ENCODE data around the gene MCC.
A peak's percentile ranks its signal among the peaks of the same experiment; 100 is the strongest.

MCC gene

GRCh38 chr5:112978836-112979235, 509.4 kb downstream of the MCC start:
- H3K36me3 ChIP-seq (ENCODE audit: control insufficient read depth in 2 of 2, insufficient read depth in 1 of 2, low read length in 2 of 2): peaks cover 3 to 8% of the 10 kb centered on the region in 2 experiments
- ChIA-PET CTCF (interaction anchor here (0.7 to 5.0 kb wide), 4 partner anchors 14 to 288 kb away, joined by 3 to 21 read pairs (median 4); no protein-coding TSS in a partner anchor), POLR2A (no interaction called here)
- peaks cover 16% of the 10 kb centered on the region for H3K4me1 ChIP-seq (ENCODE audit: control insufficient read depth, insufficient read depth, low read length)
- peak overlapping the region; percentile 96; the same call in 1 of the 2 replicates for H3K4me3 ChIP-seq (ENCODE audit: low read depth, low read length)
- no peak overlapping the region for H3K27ac ChIP-seq (ENCODE audit: extremely low read depth, low read depth, low read length)
- no peaks in the 10 kb centered on the region for H3K9me3 ChIP-seq (ENCODE audit: control insufficient read depth, insufficient read depth, low read depth, low read length)
- TF ChIP-seq ZFP41 (tag by site-specific recombination; IDR thresholded peaks at IDR 0.05; ENCODE audit: borderline replicate concordance) (no peak), ZNF221 (tag by site-specific recombination; IDR thresholded peaks at IDR 0.05; ENCODE audit: borderline replicate concordance) (no peak), ZNF16 (tag by site-specific recombination; IDR thresholded peaks at IDR 0.05; ENCODE audit: low read depth) (no peak), ZNF302 (tag by site-specific recombination; IDR thresholded peaks at IDR 0.05; ENCODE audit: low read depth) (no peak), ZNF544 (tag by site-specific recombination; IDR thresholded peaks at IDR 0.05) (no peak), ZNF623 (tag by site-specific recombination; IDR thresholded peaks at IDR 0.05) (no peak), ZFP3 (tag by site-specific recombination; IDR thresholded peaks at IDR 0.05; ENCODE audit: low read depth) (no peak), PRDM6 (tag by site-specific recombination; IDR thresholded peaks at IDR 0.05) (peak; percentile 87), ZNF121 (tag by site-specific recombination; IDR thresholded peaks at IDR 0.05) (no peak), ZBTB44 (tag by site-specific recombination; IDR thresholded peaks at IDR 0.05) (no peak), ZNF843 (tag by site-specific recombination; IDR thresholded peaks at IDR 0.05) (peak; percentile 39; the same call in 1 of the 2 replicates), ZNF704 (tag by site-specific recombination; IDR thresholded peaks at IDR 0.05) (no peak), ZBTB7A (tag by site-specific recombination; IDR thresholded peaks at IDR 0.05; ENCODE audit: low read depth) (no peak), ZNF114 (tag by site-specific recombination; IDR thresholded peaks at IDR 0.05) (no peak), ZXDB (tag by site-specific recombination; IDR thresholded peaks at IDR 0.05) (0 out of 2 replicates have a peak, but pooled peaks have one; percentile 41), ZBTB21 (tag by site-specific recombination; IDR thresholded peaks at IDR 0.05) (peak; percentile 73), KLF1 (tag by site-specific recombination; IDR thresholded peaks at IDR 0.05) (no peak), HOXA7 (CRISPR knock-in tag; IDR thresholded peaks at IDR 0.05; ENCODE audit: borderline replicate concordance) (no peak), KLF16 (tag by site-specific recombination; IDR thresholded peaks at IDR 0.05) (no peak), ZNF112 (tag by site-specific recombination; IDR thresholded peaks at IDR 0.05) (no peak)
- TF ChIP-seq, protein P1, sequence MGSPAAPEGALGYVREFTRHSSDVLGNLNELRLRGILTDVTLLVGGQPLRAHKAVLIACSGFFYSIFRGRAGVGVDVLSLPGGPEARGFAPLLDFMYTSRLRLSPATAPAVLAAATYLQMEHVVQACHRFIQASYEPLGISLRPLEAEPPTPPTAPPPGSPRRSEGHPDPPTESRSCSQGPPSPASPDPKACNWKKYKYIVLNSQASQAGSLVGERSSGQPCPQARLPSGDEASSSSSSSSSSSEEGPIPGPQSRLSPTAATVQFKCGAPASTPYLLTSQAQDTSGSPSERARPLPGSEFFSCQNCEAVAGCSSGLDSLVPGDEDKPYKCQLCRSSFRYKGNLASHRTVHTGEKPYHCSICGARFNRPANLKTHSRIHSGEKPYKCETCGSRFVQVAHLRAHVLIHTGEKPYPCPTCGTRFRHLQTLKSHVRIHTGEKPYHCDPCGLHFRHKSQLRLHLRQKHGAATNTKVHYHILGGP (tag by site-specific recombination; IDR thresholded peaks at IDR 0.05): no peak
- TF ChIP-seq, protein P2, sequence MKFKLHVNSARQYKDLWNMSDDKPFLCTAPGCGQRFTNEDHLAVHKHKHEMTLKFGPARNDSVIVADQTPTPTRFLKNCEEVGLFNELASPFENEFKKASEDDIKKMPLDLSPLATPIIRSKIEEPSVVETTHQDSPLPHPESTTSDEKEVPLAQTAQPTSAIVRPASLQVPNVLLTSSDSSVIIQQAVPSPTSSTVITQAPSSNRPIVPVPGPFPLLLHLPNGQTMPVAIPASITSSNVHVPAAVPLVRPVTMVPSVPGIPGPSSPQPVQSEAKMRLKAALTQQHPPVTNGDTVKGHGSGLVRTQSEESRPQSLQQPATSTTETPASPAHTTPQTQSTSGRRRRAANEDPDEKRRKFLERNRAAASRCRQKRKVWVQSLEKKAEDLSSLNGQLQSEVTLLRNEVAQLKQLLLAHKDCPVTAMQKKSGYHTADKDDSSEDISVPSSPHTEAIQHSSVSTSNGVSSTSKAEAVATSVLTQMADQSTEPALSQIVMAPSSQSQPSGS (tag by site-specific recombination; IDR thresholded peaks at IDR 0.05; ENCODE audit: low read depth): peak; percentile 99
- TF ChIP-seq, protein P3, sequence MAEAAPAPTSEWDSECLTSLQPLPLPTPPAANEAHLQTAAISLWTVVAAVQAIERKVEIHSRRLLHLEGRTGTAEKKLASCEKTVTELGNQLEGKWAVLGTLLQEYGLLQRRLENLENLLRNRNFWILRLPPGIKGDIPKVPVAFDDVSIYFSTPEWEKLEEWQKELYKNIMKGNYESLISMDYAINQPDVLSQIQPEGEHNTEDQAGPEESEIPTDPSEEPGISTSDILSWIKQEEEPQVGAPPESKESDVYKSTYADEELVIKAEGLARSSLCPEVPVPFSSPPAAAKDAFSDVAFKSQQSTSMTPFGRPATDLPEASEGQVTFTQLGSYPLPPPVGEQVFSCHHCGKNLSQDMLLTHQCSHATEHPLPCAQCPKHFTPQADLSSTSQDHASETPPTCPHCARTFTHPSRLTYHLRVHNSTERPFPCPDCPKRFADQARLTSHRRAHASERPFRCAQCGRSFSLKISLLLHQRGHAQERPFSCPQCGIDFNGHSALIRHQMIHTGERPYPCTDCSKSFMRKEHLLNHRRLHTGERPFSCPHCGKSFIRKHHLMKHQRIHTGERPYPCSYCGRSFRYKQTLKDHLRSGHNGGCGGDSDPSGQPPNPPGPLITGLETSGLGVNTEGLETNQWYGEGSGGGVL (tag by site-specific recombination; IDR thresholded peaks at IDR 0.05): no peak
- TF ChIP-seq, protein P4, sequence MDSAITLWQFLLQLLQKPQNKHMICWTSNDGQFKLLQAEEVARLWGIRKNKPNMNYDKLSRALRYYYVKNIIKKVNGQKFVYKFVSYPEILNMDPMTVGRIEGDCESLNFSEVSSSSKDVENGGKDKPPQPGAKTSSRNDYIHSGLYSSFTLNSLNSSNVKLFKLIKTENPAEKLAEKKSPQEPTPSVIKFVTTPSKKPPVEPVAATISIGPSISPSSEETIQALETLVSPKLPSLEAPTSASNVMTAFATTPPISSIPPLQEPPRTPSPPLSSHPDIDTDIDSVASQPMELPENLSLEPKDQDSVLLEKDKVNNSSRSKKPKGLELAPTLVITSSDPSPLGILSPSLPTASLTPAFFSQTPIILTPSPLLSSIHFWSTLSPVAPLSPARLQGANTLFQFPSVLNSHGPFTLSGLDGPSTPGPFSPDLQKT (IDR thresholded peaks at IDR 0.05; ENCODE audit: borderline replicate concordance, low read depth, low read length): no peak
- TF ChIP-seq, protein P5, sequence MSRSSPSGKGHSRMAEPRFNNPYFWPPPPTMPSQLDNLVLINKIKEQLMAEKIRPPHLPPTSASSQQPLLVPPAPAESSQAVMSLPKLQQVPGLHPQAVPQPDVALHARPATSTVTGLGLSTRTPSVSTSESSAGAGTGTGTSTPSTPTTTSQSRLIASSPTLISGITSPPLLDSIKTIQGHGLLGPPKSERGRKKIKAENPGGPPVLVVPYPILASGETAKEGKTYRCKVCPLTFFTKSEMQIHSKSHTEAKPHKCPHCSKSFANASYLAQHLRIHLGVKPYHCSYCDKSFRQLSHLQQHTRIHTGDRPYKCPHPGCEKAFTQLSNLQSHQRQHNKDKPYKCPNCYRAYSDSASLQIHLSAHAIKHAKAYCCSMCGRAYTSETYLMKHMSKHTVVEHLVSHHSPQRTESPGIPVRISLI (tag by site-specific recombination; IDR thresholded peaks at IDR 0.05): no peak; the same call in none of the 2 replicates
